Ishikawa (cell line): ENCODE results near the gene FBXL19.

Source experiments
- CREB1 ChIP-seq: IDR thresholded peaks from 2 replicates; pipeline ENCODE4 v1.6.1; 2012; ENCODE audit warnings: low read depth
- EGR1 ChIP-seq: IDR thresholded peaks from 2 replicates; pipeline ENCODE4 v1.6.1; 2012
- EP300 ChIP-seq: IDR thresholded peaks from 2 replicates; pipeline ENCODE4 v1.6.1; 2012; ENCODE audit warnings: borderline replicate concordance
- MAX ChIP-seq: IDR thresholded peaks from 2 replicates; pipeline ENCODE4 v1.6.1; 2012
- RAD21 ChIP-seq: IDR thresholded peaks from 2 replicates; pipeline ENCODE4 v1.6.1; 2012; ENCODE audit warnings: low read depth
- TAF1 ChIP-seq: IDR thresholded peaks from 2 replicates; pipeline ENCODE4 v1.6.1; 2012; ENCODE audit warnings: low read depth, mild to moderate bottlenecking
- TEAD4 ChIP-seq: IDR thresholded peaks from 2 replicates; pipeline ENCODE4 v1.6.1; 2012
- USF1 ChIP-seq: IDR thresholded peaks from 2 replicates; pipeline ENCODE4 v1.6.1; 2012
- YY1 ChIP-seq: IDR thresholded peaks from 2 replicates; pipeline ENCODE4 v1.6.1; 2012; ENCODE audit warnings: low read depth

GRCh38 chr16:30950516-30951065, 27.2 kb downstream of the FBXL19 start:
- TF ChIP-seq USF1 (no peak), EGR1 (no peak), EP300 (no peak), YY1 (no peak), RAD21 (no peak), CREB1 (no peak), MAX (no peak), TAF1 (no peak), TEAD4 (no peak)
